NCI-H82 (cell line): ENCODE results near the gene RNF220.
A peak's percentile ranks its signal among the peaks of the same experiment; 100 is the strongest.

Experiments
- DNase-seq: peaks from one replicate; lab custom pipeline; 2025; lab: John Stamatoyannopoulos, UW

The RNF220 gene

DNA sequence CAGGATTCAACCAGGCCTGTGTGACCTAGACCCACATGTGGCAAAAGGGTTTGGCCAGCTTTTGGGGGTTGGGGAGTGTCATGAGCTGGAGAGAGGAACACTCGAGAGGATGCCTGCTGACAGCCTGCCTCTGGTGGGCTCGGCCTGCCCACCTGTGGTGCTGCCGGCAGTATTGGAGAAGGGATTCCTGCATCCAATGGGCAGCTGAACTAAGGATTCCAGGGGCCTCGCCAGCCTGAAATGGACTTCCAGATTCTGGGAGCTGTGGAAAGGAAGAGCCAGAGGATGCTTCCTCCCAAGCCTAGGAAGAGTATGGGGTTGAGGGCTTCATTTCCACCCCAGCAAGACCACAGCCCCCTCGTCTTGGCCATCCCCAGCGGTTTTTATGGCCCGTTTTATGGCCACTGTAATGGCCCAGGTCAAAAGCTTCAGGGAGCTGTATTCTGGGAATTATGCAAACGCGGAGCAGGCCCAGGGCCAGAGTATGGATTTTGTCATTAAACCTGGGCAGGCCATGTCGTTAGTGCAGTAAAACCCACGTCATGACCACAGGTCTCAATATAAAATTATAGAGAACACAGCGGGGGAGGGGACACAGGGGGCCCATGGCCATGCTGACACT is 205.6 kb downstream of the RNF220 start:
- no peak for DNase-seq

DNA sequence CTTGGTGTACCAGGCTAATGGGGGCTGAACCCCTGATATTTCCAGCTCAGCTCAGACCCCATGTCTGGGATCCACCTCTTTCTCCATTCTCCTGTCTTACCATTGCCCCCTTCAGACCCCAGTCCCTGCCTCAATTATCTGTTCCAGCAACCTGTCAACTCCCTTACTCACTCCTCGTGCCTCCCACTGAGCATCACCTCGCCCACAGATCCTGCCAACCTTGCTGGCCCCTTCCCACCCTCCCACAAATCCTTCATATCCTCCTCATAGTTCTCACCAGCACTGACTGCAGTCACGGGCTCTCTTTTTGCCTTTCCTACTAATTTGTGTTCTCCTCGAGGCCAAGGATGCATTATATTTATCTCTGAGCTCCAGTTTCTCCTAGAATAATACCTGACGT is 206.4 kb downstream of the RNF220 start:
- no peak for DNase-seq

DNA sequence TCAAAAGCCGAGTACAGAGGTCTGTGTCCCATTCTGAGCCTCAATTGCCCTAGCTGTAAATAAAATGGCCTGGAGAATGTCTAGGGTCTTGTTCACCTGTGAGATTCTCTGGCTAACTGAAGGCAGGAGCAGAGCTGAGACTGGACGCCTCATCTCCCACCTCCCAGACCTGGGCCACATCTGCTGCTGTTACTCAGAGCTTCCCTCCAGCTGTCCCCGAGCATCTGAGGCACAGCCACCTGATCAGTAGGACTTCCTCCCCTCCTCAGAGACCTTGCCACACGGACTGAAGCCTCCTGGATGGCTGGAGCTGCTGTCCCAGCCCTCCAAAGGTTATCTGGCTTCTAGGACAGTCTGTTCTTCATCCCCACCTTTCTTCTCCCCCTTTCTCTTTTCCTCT is 206.8 kb downstream of the RNF220 start:
- peak; percentile 49 for DNase-seq

DNA sequence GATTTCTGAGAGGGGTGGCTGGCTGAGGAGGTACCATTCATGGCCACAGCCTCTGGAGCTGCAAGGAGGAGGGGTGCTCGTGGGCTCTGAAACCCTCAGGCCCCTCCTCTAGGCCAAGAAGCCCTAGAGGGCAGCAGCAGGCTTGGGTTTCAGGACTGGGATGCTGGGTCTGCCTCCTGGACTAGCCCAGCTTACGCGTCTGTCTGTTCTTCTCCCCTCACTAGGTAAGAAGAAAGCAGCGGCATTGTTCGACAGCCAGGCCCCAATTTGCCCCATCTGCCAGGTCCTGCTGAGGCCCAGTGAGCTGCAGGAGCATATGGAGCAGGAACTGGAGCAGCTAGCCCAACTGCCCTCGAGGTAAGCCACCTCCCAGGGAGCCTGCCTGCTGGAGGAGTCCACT is 208.9 kb downstream of the RNF220 start:
- peak; percentile 78 for DNase-seq

DNA sequence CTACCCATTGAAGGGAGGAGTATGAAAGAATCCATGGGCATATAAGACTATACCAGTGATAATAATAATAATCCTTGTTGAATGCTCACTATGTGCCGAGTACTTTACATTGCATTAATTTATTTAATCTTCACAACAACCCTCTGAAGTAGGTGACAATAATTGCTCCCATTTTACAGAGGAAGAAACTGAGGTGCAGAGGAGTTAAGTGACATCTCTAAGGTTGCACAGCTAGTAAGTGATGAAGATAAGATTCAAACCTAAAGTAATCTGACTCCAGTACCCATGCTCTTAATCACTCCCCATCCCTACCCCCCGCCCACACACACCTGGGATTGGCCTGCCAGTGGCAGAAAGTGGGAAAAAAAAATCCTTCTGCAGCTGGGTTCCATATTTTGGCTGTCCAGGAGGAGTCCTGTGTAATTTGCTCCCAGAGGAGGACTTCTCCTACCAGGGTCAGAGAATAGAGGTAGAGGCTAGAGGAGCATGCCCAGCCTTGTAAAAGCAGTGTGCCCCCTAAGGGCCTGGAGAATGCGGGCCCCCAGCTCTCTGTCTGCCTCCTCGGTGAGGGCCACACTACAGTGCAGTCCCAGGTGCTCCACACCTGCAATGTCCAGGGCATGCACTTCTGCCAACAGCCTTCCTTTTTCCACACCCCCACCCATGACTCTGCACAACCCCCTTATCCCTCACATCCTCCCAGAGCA is 211.4 kb downstream of the RNF220 start:
- DNase-seq = no peak

DNA sequence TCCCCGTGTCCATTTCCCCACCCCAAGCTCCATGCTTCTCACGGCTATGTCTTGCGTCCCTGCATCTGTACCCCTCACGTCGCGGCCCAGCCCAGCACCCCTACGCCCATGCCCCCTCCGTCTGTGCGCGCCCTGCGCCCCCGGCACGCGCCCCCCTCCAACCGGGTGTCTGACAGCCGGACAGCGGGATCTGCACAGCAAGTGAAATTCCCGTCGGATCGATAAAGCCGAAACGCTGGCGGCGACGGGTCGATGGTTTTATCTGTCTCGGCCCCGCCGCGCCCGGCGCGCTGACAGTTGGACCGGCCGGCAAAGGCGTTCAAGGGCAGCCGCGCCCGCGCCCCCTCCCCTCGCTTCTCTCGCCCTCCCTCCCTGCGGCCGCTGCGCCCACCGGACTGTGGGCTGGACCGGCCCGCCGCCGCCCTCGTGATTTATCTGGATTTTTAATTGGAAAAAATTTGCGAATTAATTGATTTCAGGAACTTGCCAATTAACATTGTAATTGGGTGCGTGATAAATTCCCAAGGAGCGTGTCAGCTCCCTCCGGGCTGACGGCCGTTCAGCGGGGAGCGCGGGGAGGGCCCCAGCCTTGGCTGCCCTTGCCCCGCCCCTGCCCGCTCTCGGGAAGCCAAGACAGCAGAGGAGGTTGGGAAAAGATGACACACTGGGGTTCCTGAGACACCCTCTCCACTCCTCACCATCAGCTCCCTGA is 212.1 kb downstream of the RNF220 start:
- no peak for DNase-seq

DNA sequence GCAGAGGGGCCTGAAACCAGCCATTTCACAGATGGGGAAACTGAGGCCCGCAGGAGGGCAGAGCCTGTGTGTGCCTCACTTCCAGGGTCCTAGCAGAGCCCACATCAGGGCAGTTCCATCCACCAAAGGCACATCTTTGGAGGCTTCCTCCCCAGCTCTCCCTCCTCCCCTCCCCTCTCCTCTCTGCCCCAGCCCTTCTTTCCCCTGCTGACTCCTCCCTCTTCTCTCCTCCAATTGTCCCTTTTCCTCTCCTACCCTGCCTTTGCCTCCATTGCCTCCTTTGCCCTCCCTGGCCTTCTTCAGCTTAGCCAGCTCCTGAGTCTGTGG is 212.6 kb downstream of the RNF220 start:
- DNase-seq = no peak

DNA sequence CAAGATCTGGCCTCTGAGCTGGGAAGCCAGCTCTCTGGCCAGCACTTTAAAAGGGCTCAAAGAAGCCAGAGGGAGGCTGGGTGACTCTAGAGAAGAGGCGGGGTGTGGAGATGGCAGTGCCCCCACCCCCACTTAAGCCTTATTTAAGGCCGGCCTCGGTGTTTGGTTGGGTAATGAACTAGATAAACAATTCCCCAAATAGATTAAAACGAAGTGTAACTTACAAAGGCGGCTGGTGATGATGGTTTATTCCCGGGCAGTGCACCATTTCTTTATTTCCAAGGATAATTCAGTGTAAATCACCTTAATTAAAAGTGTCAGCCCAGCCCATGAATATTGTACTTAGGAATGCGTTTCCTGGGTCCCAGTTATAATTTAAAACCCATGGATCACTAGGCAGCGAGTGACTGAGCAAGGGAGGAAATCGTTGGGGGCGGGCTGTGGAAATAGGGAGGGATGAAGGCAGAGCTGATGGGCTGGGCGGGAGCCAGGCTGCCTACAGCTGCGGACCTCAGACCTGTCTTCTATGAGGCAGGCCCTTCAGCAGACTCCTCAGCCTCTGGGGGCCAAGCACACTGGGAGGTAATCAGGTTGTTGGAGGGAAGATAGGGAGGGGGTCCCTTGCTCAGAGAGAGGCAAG is 214.3 kb downstream of the RNF220 start:
- peak; percentile 69 for DNase-seq

DNA sequence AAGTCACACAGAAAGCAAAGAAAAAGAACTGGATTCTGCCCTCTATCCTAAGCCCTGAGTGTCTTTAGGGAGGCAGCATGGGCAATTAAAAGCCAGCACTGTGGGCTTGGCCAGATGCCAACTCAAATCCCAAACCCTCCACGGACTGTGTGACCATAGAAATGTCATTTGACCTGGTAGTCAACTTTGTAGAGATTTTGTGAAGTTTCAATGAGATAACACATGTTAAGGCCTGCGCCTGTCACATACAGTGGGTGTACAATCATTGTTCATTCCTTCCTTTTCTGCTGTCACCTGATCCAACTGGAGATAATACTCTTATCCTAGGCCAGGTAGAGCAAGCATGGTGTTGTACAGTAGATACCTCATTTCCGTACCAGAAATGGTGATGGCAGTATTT is 215.0 kb downstream of the RNF220 start:
- DNase-seq = peak; percentile 57

DNA sequence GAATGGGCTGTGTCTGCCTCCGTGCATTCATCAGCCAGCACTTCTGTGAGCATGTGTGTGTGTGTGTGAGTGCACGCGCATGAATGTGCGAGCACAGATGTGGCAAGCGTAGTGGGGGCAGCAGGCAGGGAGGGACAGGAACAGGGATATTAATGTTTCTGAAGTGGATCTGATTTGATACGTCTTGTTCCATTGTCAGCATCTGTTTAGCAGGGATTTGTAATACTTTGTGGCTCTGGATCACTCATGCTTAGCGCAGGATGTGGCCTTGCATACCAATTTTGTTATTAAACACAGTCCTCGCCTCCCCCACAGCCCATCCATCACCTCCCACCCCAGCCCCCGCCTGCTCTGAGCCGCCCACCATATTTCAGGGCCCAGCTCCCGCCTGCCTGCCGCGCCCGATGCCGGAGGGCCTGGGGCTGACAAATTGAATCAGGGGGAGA is 216.8 kb downstream of the RNF220 start:
- DNase-seq = peak; percentile 65

DNA sequence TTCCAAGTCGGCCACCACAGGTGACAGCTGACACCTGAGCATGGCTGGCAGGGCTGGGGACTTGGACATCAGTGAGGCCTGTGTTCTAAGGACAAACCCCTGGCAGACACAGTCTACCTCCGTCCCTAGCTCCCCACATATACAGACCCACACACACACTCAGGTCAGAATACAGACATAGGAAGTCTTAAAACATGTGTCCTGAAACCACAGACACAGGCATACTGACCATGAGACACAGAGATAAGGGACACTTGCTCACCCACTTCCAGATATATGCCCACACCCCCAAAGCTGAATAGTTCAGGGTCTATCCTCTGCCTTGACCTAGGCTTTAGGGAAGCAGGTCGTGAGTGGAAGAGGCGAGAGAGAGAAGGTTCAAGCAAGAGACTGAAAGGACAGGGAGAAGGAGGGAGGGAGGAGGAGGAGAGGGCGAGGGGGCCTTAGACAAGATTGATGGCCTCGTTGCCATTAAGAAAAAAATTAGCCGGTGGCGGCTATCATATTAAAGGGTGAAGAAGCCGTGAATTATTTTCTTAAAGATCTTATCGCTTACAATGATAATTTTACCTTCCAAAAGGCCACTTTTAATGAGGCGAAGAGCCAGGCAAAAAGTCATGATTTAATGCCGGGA is 219.3 kb downstream of the RNF220 start:
- no peak for DNase-seq

DNA sequence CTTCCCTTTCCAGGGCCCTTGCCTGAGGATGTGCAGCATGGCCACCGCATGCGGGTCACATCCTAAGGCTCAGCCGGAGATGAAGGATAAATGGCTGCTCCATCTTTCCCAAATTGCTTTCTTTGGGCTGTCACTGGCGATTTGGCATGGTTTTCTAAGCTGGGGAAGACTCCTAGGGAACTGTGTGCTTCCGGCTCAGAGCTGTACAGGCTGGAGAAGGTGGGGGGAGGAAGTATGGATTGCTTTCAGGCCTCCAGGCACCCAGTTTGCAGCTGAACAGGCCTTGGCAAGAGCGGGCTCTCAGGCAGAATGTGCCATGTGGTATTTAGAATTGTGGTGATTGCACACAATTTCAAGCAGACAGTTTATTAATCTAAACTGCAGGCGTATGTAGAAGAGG is 220.3 kb downstream of the RNF220 start:
- DNase-seq = no peak

DNA sequence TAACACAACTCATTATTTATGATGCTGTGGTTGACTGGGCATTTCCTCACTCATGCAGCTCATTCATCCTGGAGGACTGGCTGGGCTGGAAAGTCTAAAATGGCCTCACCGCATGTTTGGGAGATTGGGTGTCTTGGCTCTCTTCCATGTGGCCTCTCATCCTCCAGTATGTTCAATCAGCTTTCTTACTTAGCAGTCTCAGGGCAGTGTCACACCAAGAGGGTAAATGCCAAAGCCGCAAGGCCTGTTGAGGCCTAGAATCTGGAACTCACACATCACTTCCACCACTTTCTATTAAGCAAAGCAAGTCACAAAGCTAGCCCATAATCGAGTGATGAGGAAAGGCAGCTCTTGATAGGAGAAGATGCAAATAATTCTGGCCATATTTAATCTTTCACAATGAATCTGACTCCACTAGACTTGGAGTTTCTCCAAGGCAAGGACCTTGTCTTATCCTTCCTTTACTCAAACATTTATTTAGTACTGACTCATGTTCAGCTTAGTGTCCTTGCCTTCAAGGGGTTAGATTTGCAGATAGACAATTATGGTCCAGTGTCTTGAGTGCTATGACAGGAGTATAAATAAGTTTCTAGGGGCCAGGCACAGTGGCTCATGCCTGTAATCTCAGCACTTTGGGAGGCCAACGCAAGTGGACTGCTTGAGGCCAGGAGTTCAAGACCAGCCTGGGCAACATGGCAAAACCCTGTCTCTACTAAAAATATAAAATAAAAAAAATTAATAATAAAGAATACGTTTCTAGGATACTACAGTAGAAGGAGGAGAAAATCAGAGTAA is 224.1 kb downstream of the RNF220 start:
- no peak for DNase-seq

DNA sequence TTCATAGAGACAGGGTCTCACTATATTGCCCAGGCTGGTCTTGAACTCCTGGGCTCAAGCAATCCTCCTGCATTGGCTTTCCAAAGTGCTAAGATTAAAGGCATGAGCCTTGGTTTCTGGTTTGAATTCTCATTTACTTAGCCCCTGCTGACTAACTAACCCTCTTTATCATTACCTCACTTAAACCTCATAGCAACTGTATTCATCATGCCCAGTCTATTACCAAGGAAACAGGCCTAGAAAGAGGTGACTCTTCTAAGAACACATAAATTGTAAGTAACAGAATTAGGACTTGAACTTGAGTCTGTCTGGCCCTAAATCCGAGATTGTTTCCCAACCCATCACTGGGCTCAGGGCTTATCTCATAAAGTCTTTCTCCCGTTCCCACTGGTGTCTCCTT is 225.1 kb downstream of the RNF220 start:
- DNase-seq = no peak

DNA sequence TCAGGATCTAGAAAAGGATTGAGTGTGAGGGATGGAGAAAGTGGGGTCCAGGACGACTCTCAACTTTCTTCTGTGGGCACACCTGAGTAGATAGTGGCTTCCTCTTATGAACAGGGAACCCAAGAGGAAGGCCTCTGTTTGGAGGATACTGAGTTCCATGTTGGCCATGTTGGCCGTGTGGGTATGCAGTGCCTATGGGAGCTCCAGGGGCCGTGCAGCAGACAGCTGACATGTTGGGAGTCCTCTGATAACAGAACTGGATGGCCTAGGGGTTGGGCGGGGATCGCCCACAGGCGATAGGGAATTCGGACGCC is 226.2 kb downstream of the RNF220 start:
- no peak for DNase-seq

DNA sequence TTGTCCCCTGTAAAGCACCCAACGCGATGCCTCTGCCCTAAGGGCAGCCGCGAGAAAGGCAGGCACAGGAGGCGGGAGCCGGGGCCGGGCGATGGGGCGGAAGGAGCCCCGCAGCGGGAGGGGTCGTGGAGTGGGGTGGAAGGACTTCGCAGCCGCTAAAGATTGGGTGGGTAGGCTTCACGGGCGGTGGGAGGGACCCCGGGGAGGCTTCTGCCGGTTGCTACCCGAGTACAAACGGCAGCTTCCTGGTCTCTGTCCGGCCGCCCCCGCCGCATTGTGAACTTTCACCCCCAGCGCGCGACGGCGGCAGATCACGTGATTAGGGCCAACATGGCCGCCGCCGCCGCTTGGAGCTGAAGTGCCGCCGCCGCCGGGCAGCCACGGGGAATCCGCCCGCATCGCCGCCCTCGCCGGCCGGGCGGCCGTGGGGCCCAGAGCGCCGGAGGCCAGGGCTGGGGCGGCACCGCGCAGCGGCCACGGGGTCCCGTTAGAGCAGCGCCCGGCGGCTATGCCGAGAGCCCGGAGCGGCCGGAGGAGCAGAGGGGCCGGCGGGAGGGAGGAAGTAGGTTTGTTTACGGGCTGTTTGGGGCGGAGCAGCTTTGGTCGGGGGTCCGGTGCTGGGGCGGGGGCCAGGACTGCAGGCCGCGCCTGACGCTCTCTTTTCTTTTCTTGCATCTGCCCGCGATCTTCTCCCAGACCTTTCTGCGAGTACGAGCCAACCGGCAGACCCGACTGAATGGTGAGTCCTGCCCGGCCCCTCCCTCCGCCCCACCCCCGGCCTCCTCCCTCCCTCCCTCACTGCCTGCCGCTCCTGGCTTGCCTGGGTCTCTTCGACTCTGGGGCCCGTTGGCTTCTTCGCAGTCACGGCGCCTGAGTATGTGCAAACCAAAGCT is 226.8 kb downstream of the RNF220 start:
- peak; percentile 94 for DNase-seq

DNA sequence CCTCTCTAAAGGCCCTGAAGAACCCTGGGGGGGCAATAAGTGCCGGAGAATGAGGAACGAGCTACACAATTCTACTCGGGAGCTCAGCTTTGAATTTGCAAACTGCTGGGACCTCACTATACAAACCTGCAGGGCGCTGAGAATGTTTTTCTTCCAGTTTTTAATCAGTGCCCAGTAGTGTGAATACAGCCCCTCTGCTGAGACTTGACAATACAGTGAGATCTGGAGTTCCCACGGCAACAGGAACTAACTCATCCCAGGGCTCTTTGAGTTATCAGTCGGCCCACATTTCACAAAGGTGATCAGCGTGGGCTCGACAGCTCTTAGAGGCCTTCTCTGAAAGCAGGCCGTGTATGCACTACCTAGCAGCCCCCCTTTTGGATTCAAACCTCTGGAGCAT is 227.5 kb downstream of the RNF220 start:
- peak; percentile 62 for DNase-seq

DNA sequence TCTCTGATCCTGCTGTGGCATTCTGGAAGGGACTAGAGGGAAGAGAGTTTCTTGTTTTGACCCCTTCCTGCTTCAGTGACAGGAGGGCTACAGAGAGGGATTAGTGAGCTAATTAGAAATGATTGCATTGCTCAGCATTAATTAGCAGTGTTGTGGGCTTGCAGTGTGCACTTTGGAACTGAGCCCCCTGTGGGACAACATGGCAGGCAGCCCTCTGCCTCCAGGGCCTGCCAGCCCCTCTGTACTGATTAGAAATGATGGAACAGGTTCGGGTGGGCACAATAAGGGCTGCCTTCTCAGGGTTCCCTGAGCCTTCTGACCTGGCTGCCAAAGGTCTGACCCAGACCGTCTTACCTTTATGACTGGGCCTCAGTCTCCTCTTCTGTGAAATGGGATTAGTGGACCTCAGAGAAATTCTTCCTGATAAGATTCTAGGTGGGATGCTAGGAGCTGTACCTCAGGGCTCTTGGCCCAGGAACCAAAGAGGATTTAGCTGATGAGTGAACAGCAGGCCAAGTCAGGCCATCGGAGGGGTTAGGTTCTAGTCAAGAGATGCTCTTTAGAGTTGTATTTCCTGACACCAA is 229.6 kb downstream of the RNF220 start:
- DNase-seq = peak; percentile 92

DNA sequence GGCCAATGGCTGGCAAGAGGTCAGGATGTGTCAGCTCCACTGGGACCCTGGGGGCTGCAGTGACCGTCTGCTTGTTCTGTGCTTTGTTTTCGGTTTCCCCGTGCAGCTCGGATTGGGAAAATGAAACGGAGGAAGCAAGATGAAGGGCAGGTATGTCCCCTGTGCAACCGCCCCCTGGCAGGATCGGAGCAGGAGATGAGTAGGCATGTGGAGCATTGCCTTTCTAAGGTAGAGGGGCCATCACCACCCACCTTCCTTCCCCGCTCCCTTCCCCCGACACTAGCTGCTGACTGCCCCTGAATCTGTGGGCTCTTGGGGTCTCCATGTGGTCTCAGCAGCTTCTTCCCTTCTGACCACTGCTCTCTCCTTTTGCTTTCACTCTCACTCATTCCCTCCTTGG is 230.4 kb downstream of the RNF220 start:
- DNase-seq = no peak

DNA sequence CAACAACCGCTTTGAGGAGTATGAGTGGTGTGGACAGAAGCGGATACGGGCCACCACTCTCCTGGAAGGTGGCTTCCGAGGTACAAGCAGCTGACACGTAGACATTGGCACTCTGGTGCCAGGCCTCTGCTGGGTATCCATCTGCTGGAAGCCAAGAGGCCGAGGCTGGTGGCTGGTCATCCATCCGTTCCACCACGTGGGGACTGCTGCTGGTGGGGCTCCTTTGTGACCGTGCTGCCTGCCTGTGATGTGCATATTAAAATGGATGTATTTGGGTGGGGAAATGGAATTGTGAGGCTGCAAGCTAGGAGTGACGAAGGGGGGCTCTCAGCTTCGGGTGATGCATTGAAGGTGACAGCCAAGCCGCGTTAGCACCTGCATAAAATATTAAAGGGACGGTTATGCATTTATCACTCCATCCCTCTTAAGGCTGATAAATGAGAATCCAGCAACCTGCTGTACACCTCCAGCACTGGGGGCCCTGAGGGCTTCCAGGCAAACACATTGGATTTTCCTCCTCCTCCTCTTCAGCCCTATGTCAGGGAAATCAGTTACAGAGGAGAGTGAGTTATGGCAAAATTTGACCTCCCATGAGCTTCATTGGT is 231.1 kb downstream of the RNF220 start:
- DNase-seq = no peak
